NCI-H446 treated with DMSO at 0.1 percent for 48 hours (cell line): Measurements from ENCODE around the gene FABP7.

Experiments used
- DNase-seq: peaks from one replicate; lab custom pipeline; 2025; lab: John Stamatoyannopoulos, UW

FABP7 gene

GRCh38 chr6:122758927-122759334, 20.6 kb upstream of the FABP7 start:
- DNase-seq: no peak

- no peak for DNase-seq
These were observed 19.2 kb upstream of the FABP7 start for GRCh38 chr6:122760330-122760729.

- no peak for DNase-seq
These were observed 13.3 kb upstream of the FABP7 start for GRCh38 chr6:122766256-122766655.

GRCh38 chr6:122770835-122771601, 8.5 kb upstream of the FABP7 start:
- no peak for DNase-seq

GRCh38 chr6:122772724-122773415, 6.6 kb upstream of the FABP7 start:
- no peak for DNase-seq

GRCh38 chr6:122775975-122776374, 3.5 kb upstream of the FABP7 start:
- no peak for DNase-seq

GRCh38 chr6:122778302-122778701, 1.2 kb upstream of the FABP7 start:
- DNase-seq: no peak

- peak; percentile 62 for DNase-seq
These were observed 393 bp upstream of the FABP7 start for GRCh38 chr6:122778985-122779661.

GRCh38 chr6:122780114-122780513, 598 bp downstream of the FABP7 start:
- no peak for DNase-seq

- DNase-seq: no peak
These were observed 2.2 kb downstream of the FABP7 start for GRCh38 chr6:122781716-122782115.

GRCh38 chr6:122783401-122783800, 3.9 kb downstream of the FABP7 start:
- DNase-seq: no peak

GRCh38 chr6:122785891-122786290, 6.4 kb downstream of the FABP7 start:
- DNase-seq: no peak

- no peak for DNase-seq
These were observed 8.2 kb downstream of the FABP7 start for GRCh38 chr6:122787721-122788120.

GRCh38 chr6:122788208-122788607, 8.7 kb downstream of the FABP7 start:
- no peak for DNase-seq

- DNase-seq: no peak
These were observed 9.2 kb downstream of the FABP7 start for GRCh38 chr6:122788663-122789181.

- DNase-seq: peak; percentile 37
These were observed 9.9 kb downstream of the FABP7 start, which contains the start of gene SMPDL3A for GRCh38 chr6:122789182-122790027. Gene SMPDL3A (plus strand): TSS chr6:122789258. CDS start chr6:122789347, 89 bp downstream.

- DNase-seq: no peak
These were observed 10.5 kb downstream of the FABP7 start for GRCh38 chr6:122790028-122790422.

- no peak for DNase-seq
These were observed 11.2 kb downstream of the FABP7 start for GRCh38 chr6:122790423-122791309.

- DNase-seq: no peak
These were observed 11.8 kb downstream of the FABP7 start for GRCh38 chr6:122791310-122791679.

GRCh38 chr6:122792766-122793165, 13.2 kb downstream of the FABP7 start:
- DNase-seq: no peak

- DNase-seq: no peak
These were observed 18.0 kb downstream of the FABP7 start for GRCh38 chr6:122797537-122797936.
